GM21423 (cell line): ENCODE data around the gene ZNF653.

ENCODE experiments used
- ATAC-seq: cut with Tn5 transposase; IDR thresholded peaks from one replicate; pipeline ENCODE4 v1.9.1; 2021; ENCODE audit warnings: mild to moderate bottlenecking, moderate library complexity; ENCODE audit not compliant: unreplicated experiment

ZNF653 gene

GRCh38 chr19:11528551-11529341, 23.1 kb upstream of the ZNF653 start, which contains the start of gene ECSIT:
Gene ECSIT (minus strand): TSS chr19:11529134. CDS start chr19:11519170, 9,964 bp downstream.
- peak; percentile 95 for ATAC-seq

DNA sequence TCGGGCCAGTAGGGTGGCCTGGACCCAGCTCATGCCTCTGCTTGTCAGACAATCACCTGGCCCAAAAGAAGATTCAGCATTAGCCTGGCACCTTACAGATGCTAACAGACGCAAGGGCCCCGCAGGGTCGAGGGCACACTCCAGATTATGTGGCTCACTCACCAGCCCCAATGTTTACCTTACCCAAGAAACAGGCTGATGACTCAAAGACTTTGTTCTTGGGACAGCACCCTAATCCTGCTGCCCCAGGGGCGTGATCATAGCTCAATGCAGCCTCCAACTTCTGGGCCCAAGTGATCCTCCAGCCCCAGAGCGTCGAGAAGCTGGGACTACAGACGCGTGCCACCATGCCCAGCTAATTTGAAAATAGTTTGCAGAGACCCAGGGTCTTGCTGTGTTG, 13.5 kb upstream of the ZNF653 start:
- ATAC-seq = no peak

DNA sequence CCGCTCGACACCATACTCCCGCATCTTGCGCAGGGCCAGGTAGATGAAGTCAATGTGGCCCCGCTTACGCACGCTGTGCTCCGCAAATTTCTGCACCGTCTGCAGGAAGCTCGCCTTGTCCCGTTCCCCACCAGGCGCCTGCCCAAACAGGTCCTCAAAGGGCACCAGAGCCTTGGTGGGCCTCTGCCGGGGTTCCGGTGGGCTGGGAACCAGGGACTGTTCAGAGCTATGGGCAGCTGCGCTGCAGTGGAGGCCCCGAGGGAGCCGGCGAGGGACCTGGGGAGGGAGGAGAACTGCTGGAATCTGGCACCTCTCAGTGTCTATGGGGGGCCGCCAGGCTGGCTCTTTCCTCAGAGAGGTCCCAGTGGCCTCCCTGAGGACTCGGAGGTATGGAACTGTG, 8.3 kb upstream of the ZNF653 start:
- ATAC-seq = no peak

DNA sequence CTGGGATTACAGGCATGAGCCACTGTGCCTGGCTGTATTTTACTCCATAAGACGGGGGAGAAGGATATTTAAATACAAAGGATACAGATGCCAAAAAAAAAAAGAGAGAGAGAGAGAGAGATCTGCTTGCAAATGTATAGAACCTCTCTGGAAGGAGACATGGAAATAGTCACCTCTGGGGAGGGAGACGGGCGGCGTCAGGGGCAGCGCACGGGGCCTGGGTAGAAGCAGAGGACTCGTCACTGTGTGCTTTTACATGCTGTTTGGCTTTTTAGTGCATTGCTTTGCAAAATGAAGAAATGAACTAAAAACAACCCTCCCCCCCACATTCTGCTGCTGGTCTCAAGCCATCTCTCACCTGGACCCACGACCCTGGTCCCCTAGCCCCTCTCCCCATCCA, 4.8 kb upstream of the ZNF653 start:
- ATAC-seq = no peak

DNA sequence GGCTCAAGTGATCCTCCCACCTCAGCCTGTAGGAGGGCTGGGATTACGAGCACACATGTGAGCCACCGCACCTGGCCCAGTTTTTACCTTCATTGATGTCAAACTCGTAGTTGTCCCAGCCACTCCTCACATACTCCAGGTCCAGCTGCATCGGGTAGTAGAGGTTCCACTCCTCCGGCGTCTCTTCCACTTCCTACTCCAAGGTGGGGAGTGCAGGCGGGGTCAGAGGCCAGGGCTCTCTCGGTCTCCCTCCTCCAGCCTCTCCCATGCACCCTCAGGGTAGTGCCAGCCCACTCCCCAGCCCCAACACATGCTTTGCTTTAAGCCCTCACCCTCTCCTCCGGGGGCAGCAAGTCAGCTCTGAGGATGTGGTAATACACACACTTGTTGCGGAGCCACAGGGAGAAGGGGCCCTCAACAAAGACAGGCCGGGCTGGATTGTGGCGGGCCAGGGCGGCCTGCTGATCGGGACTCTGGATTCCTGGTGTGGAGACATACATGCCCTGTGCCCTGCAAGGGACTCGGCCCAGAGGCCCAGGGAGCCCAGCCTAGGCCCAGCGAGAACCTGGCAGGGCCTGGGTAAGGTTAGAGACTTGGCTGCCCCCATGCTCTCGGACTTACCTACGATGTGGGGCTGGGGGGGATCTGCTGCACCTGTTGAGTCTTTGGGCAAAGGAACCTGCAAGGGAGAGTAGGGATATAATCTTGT, 1.9 kb upstream of the ZNF653 start:
- no peak for ATAC-seq

DNA sequence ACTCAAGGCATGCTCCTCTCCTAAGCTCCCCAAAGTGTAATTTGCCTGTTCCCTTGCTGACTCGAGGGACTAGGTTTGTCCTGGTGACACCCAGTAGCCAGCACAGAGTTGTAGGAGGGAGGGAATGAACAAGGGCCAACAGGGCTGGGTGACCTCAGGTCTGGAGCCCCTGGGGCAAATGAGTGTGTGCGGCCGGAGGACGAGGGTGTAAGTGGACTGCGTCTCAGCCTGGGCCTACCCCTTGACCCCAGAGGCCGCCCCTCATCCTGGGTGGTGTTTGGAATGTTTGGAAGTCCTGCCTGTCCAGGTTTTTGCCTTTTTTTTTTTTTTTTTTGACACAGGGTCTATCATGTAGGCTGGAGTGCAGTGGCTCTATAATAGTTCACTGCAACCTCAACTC, 1.3 kb upstream of the ZNF653 start:
- no peak for ATAC-seq

DNA sequence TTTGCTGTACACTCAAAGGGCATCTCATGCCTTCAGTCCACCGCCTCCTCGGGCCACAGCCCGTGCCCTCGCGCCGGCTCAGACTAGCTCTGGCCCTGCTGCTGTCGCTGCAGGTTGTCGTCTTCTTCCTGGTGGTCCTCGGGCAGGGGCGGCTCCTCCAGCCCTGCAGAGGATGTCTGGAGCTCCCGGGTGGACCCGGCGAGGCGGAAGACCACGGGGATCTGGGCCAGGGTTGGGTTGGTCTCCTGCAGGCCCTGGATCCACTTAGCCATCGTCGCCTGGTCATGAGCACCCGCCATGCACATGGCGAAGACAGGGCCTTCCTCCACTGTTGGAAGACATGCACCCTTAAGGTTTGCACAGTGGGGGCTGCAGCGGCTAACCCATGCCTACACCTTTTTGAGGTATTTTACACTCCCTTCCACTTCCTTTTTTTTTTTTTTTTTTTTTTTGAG, 489 bp upstream of the ZNF653 start:
- peak; percentile 31 for ATAC-seq

GRCh38 chr19:11505032-11505503, 571 bp downstream of the ZNF653 start:
- ATAC-seq = peak; percentile 85

GRCh38 chr19:11504502-11505031, 1.1 kb downstream of the ZNF653 start:
- ATAC-seq = no peak

GRCh38 chr19:11499890-11500420, 5.7 kb downstream of the ZNF653 start:
- no peak for ATAC-seq

DNA sequence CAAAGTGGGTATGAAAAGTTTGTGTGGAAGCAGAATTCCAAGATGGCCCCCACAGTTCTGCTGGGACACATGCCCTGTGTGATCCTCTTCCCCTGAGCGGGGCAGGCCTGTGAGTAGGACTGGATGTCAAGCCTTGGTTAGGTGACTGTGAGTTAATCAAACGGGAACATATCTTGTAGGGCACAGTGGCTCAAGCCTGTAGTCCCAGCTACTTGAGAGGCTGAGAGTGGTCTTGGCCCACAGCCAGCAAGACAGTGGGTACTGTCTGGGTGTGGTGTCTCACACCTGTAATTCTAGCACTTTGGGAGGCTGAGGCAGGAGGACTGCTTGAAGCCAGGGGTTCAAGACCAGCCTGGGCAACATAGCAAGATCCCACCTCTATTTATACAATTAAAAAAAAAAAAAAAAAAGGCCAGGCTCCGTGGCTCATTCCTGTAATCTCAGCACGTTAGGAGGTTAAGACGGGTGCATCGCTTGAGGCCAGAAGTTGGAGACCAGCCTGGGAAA, 6.4 kb downstream of the ZNF653 start:
- ATAC-seq = no peak

DNA sequence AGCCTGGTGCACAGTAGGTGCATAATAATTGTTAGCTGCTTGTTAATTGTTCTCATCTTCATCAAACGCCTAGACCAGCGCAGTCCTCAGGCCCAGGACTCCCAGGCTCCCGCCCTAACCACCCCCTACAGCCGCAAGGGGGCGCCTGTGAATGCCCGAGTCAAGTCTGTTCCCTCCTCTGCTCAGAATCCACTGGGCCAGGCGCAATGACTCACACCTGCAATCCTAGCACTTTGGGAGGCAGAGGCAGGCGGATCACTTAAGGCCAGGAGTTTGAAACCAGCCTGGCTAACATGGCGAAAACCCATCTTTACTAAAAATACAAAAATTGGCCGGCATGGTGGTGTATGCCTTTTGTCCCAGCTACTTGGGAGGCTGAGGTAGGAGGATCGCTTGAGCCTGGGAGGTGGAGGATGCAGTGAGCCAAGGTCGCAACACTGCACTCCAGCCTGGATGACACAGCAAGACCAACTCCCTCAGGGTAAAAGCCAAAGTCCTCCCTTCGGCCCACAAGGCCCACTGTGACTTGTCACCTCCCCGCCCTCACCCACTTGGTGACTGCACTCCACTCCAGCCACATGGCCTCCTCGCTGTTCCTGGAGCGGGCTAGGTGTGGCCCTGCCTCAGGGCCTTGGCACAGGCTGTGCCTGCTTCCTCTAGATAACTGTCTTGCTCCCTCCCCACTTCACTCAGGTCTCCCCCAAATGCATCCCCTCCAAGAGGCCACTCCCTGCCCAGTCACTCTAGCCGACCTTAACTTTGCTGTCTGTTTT, 9.1 kb downstream of the ZNF653 start:
- ATAC-seq = no peak

DNA sequence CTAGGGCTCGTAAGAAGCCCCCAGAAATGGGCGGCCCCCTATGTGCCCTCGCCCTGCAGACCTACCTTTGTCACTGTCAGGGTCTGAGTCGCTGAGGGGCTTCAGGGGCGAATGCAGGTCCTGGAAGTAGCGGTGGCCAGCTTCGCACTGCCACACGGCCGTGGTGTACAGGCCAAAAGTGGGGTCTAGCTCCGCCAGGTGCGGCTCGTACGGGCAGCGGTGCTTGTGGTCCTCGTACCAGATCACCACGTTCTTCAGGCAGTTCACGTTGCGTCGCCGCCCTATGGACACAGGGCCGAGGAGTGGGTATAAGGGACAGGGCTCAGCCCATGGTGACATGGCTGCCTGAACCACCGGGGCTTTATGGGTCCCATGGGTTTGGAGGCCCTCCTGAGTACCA, 9.8 kb downstream of the ZNF653 start:
- no peak for ATAC-seq

GRCh38 chr19:11495481-11495880, 10.2 kb downstream of the ZNF653 start:
- no peak for ATAC-seq

GRCh38 chr19:11494634-11495285, 10.9 kb downstream of the ZNF653 start:
- no peak for ATAC-seq

DNA sequence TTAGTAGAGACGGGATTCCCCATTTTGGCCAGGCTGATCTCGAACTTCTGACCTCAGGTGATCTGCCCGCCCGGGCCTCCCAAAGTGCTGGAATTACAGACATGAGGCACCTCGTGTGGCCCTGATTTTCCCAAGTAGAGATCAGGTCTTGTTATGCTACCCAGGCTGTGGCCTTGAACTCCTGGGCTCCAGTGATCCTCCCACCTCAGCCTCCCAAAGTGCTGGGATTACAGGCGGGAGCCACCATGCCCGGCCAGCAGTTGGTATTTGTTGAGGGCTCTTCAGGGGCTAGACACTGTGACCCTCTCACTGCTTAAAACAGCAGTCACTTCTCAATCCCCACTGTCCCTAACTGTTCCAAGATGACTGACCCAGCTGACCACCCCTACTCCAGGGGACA, 16.3 kb downstream of the ZNF653 start:
- no peak for ATAC-seq

GRCh38 chr19:11486661-11487503, 18.8 kb downstream of the ZNF653 start:
- ATAC-seq = no peak

- ATAC-seq = no peak
Observed at GRCh38 chr19:11485245-11485837, 20.3 kb downstream of the ZNF653 start.
